ENCODE measurements around the gene SIM1.
"Not testable (repeated sequence)": the region's sequence is repeated elsewhere in the genome, so short reads cannot be mapped to it uniquely, and the experiment has no call there.

Gene SIM1

GRCh38 chr6:100426744-100427338 lies 37.9 kb downstream of the SIM1 start:
- DNase-seq (ENCODE audit: low read depth): no peak

GRCh38 chr6:100426241-100426640 lies 38.5 kb downstream of the SIM1 start:
- DNase-seq (ENCODE audit: low read depth): no peak

DNA sequence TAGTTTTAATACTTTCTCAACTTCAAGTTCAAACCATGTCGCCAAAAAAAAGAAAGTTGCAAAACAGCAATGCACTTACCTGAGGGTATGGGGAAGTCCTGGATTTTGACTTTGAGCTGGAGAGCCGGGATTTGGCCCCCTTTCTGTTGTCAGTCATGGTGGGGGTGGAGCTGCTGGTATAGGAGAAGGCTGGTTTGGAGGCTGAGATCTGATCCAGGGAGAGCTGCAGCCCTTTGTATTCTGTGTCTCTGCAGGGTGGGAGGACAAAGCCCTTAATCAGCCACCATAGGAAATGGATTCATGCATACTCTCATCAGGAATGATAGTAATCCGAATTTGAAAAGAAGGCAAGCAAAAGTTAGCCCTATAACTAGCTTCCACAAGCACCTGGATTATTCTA lies 44.0 kb downstream of the SIM1 start:
- DNase-seq (ENCODE audit: low read depth): no peak

DNA sequence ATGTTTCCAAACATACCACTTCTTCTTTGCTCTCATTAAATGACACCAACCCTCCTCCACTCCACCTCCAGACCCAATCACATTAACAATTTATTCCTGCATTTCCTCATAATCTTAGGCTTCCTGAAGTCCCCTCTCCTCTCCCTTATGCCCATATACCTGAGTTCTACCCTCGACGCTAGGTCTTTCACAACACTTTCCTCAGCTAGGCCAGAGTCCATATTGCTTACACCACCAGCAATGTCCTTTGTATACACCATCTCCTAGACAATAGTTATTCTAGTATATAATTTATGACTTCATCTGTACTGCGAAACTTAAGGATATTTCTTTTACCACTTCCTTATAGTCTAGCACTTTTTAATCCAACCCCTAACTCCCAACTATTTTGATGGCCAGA lies 47.7 kb downstream of the SIM1 start:
- no peak for DNase-seq (ENCODE audit: low read depth)

- no peak for DNase-seq (ENCODE audit: low read depth)
Observed at GRCh38 chr6:100415768-100416167, 49.0 kb downstream of the SIM1 start.

- DNase-seq (ENCODE audit: low read depth): no peak
Observed at GRCh38 chr6:100412872-100413271, 51.8 kb downstream of the SIM1 start.

- no peak for DNase-seq (ENCODE audit: low read depth)
Observed at GRCh38 chr6:100404051-100404450, 60.7 kb downstream of the SIM1 start.

GRCh38 chr6:100393493-100393892 lies 71.2 kb downstream of the SIM1 start:
- DNase-seq (ENCODE audit: low read depth): no peak

GRCh38 chr6:100392423-100392822 lies 72.3 kb downstream of the SIM1 start:
- no peak for DNase-seq (ENCODE audit: low read depth)

DNA sequence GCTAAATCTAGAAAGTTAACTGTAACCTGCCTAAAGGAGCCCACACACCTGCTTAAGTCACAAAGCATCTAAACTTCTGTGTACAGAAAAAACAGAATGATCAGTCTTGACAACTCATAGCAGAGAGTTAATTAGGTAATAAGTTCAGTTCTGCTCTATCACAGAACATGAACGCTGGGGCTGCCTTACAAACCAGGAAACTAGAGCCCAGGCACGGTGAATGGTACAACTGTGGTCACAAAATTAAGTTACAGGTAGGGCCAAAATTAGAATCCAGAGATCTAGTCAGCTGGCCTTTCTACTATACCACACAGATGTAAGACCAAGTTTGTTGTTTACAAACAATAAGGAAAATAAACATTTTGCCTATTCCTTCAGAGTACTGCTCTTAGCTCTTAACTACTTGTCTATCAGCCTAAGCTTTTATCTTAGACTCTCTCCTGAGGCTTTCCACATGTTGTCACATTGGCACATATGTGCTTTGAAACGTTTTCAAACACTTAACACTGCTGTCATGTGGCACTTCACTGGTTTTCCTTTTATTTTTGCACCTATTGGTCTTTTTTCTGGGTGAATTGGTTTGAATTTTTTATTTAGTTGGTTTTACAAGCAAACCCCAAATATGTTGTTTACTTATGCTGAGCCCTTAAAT lies 75.7 kb downstream of the SIM1 start:
- DNase-seq (ENCODE audit: low read depth): no peak

GRCh38 chr6:100382767-100383195 lies 81.9 kb downstream of the SIM1 start:
- DNase-seq (ENCODE audit: low read depth): no peak

GRCh38 chr6:100382031-100382430 lies 82.7 kb downstream of the SIM1 start:
- DNase-seq (ENCODE audit: low read depth): no peak

- DNase-seq (ENCODE audit: low read depth): no peak
Observed at GRCh38 chr6:100381111-100381510, 83.6 kb downstream of the SIM1 start.

DNA sequence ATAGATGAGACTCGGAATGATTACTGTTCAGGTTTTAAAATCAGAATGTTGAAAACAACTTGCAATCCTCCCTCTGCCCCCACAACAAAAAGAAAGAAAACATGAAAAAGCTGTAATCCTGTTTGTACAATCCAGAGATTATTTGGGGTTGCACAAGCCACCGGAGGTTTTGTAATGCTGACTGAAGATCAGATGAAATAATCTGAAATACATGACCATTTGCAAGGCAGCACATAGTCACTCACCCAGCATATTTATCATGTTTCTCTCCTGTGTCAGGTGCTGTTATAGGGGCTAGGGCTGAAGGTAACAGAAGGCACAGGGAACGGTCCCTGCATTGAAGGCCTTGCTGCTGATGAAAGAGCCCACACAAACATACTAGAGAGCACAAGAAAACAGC lies 85.3 kb downstream of the SIM1 start:
- no peak for DNase-seq (ENCODE audit: low read depth)

DNA sequence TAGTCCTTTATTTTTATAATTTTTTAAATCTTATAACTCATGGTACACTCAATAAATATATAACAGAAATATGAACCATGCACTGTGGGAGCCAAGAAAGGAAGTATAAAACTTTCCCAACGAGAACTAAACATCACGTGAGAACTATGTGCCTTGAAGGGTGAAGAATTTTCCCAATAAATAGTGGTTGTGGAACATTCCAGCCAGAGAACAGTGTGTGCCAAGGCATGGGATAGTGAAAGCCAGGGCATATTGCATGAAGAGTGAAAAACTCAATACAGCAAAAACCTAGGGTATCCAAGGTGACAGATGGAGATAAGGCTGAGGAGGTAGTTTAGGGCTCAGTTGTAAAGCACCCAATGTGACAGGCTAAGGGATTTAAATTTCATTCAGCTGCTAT lies 86.1 kb downstream of the SIM1 start:
- no peak for DNase-seq (ENCODE audit: low read depth)

DNA sequence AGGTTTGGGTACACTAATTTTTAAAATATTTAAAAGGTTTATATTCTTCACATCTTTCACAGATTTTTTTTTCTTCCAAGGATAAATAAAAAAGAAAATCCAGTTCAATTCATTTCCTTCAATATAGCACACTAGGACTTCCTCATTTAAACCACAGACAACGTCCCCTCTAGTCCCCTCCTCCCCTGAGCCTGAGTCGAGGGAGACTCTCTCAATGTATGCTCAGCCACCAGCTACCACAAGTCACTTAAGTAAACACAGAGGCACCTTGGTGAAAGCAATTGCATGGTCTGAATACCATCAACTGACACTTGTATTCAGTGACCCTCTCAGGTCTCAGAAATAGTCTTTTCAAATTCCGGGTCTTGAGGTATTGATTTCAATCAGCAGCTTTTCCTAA lies 88.6 kb downstream of the SIM1 start:
- DNase-seq (ENCODE audit: low read depth): no peak

DNA sequence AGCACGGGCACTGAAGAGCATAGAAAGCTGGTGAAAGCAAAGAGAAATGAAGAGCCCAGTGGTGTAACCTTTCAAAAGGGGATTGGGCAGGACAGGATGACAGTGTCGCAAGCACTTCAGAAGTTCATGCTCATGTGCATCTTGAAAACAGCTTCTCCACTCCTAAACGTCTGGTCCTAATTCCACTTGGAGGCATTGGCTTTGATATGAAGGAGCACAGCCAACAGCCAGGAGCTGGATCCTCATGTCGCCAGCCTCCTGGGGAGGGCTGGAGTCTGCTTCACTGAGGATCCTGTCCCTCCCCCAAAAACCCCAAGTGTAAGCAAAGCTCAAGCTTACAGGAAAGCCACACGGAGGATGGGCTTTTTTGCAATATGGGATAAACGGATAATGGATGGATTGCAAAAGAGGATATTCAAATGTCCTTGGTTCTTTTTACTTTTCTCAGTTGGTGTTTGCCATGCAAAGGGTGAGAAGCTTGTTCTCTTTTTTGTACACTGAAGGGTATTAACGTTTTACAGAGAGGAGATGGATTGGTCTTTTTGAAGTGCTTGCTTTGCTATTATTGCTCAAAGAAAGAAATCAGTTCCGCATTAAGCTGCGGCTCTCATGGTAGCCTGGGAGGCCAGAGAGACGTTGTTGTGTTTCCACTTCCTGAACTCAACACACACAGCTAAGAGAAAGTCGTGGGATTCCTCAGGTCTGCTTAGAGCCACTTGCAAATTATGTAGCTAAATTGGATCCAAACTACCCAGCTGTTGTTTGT lies 92.2 kb downstream of the SIM1 start:
- no peak for DNase-seq (ENCODE audit: low read depth)

- DNase-seq (ENCODE audit: low read depth): no peak
Observed at GRCh38 chr6:100371591-100371990, 93.1 kb downstream of the SIM1 start.

DNA sequence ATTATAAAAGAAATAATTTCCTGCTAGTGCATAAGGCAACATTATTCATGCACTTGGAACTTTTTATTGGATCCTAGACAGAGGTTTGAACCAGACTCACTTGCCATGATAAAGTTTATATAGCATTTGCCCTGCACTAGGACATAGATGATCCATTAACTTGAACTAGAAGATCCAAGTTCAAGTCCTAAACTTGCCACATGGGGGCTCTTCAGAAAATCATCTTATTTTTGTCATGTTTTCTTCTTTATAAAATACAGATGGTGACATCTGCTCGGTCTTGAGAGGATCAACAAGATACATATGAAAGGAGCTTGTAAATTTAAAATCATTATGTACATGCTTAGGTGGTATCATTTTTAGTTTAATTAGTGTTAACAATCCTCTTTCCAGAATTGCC lies 94.5 kb downstream of the SIM1 start:
- DNase-seq (ENCODE audit: low read depth): no peak

- no peak for DNase-seq (ENCODE audit: low read depth)
Observed at GRCh38 chr6:100366419-100366818, 98.3 kb downstream of the SIM1 start.

GRCh38 chr6:100363651-100364050 lies 101.1 kb downstream of the SIM1 start:
- no peak for DNase-seq (ENCODE audit: low read depth)

GRCh38 chr6:100354736-100355641 lies 109.7 kb downstream of the SIM1 start:
- DNase-seq (ENCODE audit: low read depth): not testable (repeated sequence)
